Renal cortex interstitium (tissue), 11 donors: ENCODE measurements around the gene AMOTL2. TPM values are rescaled to one million over a fixed set of nuclear protein-coding genes. Genes with fewer than 3 reads are reported as not detected.
A peak's percentile ranks its signal among the peaks of the same experiment; 100 is the strongest.

Source experiments
- DNase-seq, 11 donors: peaks; one replicate each; pipeline ENCODE4 v3.0.0-alpha.2; 2013; ENCODE audit warnings: low read depth in 9 of 11, low spot score in 4 of 11; ENCODE audit errors: extremely low read depth in 1 of 11
- polyA plus RNA-seq, 3 donors: library from polyadenylated mRNA; unstranded; fragments of 120-200 nt; gene quantifications; one replicate each; pipeline ENCODE4 v1.2.1, GENCODE V29; 2013; ENCODE audit not compliant: insufficient read length in 3 of 3

AMOTL2 gene
- polyA plus RNA-seq, 3 donors, result 79.8 to 100 (median 87.0) TPM

- no peak for DNase-seq
Observed at GRCh38 chr3:134388788-134389485, 14.7 kb upstream of the AMOTL2 start.

- DNase-seq, result no peak
Observed at GRCh38 chr3:134388292-134388691, 14.0 kb upstream of the AMOTL2 start.

- no peak for DNase-seq
Observed at GRCh38 chr3:134387293-134387692, 13.0 kb upstream of the AMOTL2 start.

DNA sequence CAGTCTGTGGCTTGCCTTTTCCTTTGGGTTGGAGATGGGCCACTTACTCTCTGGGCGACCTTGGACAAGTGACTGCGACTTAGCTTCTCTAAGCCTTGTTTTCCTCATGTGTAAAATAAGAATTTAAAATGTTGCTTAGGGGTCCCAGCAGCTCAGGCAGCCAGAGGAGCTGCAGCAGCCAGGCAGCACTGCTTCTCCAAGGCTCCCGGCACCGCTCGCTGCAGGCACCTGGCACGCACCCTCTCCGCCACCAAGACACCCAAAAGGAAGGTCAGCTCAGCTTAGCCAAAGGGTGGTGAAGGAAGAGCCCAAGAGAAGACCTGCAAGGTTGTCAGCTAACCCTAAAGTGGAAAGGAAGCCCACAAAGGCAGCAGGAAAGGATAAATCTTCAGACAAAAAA lies 10.7 kb upstream of the AMOTL2 start:
- DNase-seq, result no peak

DNA sequence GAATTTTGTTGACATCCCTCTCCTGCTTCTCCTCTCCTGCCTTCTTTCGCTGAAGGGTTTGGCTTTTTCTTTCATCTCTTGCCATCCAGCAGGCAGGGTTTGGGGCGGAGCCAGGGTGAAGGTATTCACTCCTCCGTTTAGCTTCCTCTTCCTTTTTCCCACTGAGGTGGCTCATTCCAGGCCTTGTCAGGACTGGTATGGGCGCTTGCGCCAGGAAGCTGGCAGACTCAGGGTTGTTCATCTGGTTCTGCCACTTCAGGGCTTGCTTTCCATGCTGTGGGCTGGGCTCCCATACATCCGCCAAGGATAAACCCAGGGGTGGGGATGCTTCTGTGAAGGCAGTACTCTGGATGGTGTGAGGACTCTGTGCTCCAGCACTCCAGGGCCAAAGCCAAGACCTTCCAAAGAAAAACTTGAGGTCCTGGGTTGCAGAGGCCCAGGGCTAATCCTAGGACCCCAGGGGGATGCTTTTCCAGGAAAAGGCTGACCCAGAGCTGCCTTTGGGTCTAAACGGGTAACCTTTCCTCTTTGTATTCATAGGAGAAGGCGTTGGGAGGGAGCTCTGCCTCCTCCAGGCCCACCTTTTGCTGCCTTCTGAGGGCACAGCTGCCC lies 7.7 kb upstream of the AMOTL2 start:
- DNase-seq, result peak in 1 of 11 donors; percentile 46

GRCh38 chr3:134381076-134381475 lies 6.8 kb upstream of the AMOTL2 start:
- no peak for DNase-seq

- DNase-seq, result no peak
Observed at GRCh38 chr3:134380249-134380648, 6.0 kb upstream of the AMOTL2 start.

DNA sequence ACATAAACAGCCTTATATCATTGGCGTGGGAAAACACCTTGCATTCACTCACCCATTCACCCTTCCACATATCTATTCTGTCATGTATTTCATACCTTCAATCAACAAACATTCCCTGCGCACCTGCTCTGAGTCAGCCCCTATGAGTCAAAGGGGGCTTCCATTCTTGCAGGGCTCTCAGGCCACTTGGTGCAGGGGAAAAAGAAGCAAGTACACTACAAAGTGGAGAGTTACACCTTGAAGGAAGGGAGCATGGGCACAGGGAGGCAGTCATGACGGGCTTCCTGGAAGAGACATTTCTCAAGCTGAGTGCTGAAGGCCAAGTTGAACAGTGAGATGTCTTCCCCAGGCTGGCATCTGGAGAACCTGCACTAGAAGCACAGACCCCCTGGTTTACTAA lies 4.6 kb upstream of the AMOTL2 start:
- no peak for DNase-seq

DNA sequence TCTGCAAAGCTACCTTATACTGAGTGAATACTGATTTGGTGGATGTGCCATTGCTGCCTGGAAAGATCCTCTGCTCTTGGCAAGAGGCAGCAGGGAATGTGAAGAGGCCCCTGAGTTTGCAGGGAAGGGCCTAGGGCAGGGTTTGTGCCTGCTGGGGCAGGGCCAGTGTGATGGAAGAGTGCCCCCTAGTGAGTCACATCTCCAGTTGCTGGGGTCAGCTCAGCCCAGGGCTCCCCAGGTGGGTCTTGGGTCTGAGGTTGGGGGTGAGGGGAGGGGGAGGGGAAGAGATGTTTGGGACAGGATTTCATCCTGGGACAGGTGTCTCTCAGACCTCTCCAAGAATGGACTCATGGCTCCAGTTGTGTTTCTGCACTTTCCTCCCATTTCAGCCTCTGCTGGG lies 4.1 kb upstream of the AMOTL2 start:
- no peak for DNase-seq

- no peak for DNase-seq
Observed at GRCh38 chr3:134377896-134378295, 3.6 kb upstream of the AMOTL2 start.

DNA sequence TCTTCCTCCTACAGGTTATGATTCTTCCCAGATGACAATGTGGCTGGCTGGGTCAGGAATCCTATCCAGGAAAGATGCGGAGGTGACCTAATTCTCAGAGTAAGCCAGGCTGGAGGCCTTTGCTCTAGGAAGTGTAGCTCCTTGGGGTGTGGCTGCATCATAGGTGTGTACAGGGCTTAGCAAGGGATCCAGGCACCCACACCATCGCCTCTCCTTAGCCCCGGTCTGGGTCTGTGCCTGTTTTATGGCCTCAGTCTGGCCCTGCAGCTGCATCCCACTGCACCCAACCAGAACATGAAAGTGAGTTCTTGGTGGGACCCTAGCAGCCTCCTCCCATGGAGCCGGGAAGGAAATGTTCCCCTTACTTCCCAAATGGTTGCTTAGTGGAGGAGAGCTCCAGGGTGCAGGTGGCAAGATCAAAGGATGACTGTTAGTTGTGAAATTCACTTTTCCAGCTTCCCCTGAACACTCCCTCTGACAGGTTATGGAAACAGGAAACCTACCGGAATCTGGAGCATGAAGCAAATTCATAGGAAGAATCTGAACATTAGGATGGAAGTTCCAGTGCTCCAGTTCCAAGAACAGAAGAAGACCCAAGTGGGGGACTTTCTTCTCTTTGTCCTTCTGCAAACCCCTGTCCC lies 2.7 kb upstream of the AMOTL2 start:
- DNase-seq, result no peak

- no peak for DNase-seq
Observed at GRCh38 chr3:134376385-134376765, 2.1 kb upstream of the AMOTL2 start.

DNA sequence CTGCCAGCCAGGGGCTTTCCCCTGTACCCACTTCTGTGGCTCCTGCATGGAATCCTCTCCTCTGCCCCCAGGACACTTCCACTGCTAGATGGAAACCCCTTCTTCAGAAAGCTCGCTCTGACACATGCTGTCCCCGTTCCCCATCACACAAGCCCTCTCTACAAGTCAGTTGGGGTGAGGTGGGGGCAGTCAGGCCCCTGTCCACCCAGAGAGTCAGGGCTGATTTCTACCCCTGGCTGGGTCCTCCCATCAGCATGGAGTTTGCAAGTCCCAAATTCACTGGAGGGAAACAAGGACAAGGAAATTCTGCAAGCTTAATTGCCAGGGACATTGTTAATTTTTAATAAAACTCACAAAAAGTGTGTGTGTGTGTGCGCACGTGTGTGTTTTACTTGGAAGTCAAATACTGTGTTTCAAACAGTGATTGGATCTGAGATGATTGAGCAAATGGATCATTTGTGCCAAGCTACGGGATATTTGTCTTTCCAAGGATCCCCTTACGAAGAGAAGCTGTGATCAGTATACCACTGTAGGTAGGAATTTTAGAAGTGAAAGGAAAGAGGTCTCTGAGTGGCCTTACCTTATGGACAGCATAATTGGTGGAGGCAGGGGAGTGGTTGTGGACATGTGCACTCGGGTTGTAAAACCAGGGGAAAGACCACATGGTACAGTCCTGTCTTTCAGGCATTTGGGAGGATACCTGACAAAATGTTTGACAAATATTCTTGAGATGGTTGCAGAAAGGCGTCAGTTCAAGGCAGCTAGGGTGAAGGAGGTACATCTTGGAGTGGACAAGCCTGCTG lies 1.5 kb upstream of the AMOTL2 start:
- no peak for DNase-seq

- DNase-seq, result peak in 1 of 11 donors; percentile 52
Observed at GRCh38 chr3:134374791-134375581, 739 bp upstream of the AMOTL2 start.

DNA sequence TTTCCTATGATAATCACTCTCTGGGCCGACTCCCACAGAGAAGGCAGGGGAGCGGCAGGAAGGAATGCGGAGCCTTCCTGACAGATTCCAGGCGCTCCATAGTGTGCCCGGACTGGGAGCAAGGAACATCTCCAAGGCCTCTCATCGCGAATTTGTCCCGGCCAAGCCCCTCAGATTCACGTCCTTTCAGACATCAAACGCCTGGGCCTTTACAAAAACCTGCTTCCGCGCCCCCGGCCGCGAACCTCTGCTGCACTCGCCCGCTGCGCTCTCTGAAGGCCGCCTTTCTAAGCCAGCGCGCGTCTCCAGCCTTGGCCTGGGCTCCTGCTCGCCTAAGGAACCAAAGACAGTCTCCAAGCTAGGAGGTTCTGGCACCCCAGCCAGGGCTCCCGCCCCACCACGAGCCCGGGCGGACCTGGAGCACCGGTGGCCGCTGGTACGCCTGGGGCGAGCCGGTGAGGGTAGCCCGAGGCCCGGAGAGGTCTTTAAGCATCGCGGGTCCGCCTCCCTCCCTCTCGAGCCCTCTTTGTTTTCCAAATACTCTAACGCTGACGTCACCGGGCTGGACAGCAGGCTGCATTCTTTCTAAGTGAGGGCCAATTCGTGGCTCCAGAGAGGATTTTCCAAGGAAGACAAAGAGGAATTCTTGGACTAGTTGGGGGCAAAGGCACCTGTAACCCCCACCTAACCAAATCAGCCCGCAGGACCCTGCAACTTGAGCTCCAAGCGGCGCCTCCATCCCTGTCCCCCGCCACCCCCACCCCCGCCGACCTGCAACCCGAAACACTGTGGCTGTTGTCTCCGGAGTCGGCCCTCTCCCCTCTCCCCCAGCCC lies 759 bp downstream of the AMOTL2 start:
- DNase-seq, result peak in 10 of 11 donors; percentile 77 to 90 (median 87)

DNA sequence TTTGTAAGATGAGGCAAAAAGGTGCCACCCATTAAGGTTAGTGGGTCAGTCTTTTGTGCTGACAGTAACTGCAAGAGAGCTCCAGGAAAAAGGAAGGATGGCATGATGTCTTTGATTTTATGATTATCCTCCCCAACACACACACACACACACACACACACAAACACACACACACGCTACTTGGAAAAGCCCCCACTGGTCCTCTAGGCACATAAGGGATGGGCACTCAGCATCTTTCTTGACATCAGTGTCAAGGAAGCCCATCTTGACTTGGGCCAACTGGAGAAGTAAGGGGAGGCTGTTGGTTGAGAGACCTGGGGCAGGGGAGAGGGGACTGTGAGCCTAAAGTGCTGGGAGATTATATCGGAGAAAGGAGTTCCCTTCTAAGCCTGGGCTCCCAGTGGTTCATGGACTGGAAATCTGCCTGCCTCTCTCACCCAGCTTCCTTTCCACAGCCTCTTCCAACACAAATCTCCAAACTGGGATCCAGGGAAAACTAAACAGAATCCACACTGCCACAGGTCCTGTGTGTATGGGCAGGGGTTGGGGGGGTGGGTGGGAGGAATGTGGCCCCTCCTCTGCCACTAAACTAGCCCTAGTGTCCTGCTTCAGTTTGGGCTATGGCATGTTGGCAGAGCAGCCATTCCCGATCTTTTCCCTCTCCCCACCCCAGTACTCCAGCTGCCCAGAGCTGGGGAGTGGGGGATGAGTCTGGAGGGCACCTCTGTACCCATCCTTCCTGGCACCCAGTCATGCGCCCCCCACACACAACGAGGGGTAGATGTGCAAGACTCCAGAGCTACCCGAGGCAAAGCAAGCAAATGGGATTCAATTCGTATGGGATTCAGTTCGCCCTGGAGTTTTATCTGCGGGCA lies 1.6 kb downstream of the AMOTL2 start:
- DNase-seq, result no peak
